Measurements from ENCODE around the gene GLS2. TPM values are rescaled to one million over a fixed set of nuclear protein-coding genes. Genes with fewer than 3 reads are reported as not detected.

The GLS2 gene
- total and polyA plus RNA-seq, 2 experiments from 2014 or later: 12.2 to 31.6 TPM

DNA sequence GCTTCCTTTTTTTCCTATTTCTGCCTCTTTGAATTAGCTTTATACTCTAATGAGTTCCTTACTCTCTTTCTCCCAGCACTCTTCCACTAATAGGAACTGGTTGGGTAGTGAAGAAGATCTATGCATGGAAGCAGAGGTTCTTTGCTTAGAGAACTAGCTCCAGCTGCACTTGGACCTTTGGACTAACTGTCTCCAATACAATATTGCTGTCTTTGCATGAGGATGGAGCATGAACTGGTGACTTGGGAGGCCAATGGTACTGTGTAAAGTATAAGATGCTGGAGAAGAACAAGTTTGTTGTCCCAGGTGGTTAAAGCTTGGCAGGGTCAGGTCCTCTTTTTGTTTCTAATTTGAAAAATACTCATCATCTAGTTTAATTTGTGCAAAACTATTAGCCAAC is 2.4 kb upstream of the GLS2 start:
- Histone ChIP-seq H3K4me1 (ENCODE audit: insufficient read depth) (no peaks in the 10 kb centered on the region), H3K4me3 (no peak overlapping the region), H3F3A (replicated peaks; ENCODE audit: low read depth) (no peaks in the 10 kb centered on the region), H2AFZ (no peak overlapping the region), H4K20me1 (replicated peaks; ENCODE audit: insufficient read depth) (no peaks in the 10 kb centered on the region), H3K36me3 (ENCODE audit: insufficient read depth) (no peaks in the 10 kb centered on the region), H3K27ac (ENCODE audit: low read depth) (no peak overlapping the region), H3K79me2 (replicated peaks; ENCODE audit: insufficient read depth) (no peaks in the 10 kb centered on the region), H3K4me2 (no peak overlapping the region), H3K9me2 (ENCODE audit: insufficient read depth) (peaks cover 5% of the 10 kb centered on the region; the same call in 1 of the 2 replicates), H3K27me3 (ENCODE audit: insufficient read depth) (peaks cover 51% of the 10 kb centered on the region)
- Mint-ChIP-seq H3K27ac (no peak overlapping the region), H3K4me1 (peaks cover 11% of the 10 kb centered on the region), H3K9me3 (peaks cover 36% of the 10 kb centered on the region), H3K36me3 (ENCODE audit: low read depth) (peaks cover 18% of the 10 kb centered on the region), H3K27me3 (ENCODE audit: insufficient read depth, low read depth, poor library complexity) (peaks cover 45% of the 10 kb centered on the region), H3K4me3 (no peak overlapping the region)
- TF ChIP-seq NANOG (IDR thresholded peaks at IDR 0.05; ENCODE audit: borderline replicate concordance) (no peak), CTCF (conservative IDR thresholded peaks at IDR 0.05; ENCODE audit: low read depth in 2 of 2) (no peak), ZNF331 (CRISPR knock-in tag; IDR thresholded peaks at IDR 0.05; ENCODE audit: low read depth) (no peak), JUNB (IDR thresholded peaks at IDR 0.05; ENCODE audit: unreplicated experiment) (no peak), STAT1 (IDR thresholded peaks at IDR 0.05; ENCODE audit: unreplicated experiment) (no peak), EZH2phosphoT487 (IDR thresholded peaks at IDR 0.05; ENCODE audit: unreplicated experiment) (no peak), CREB1 (CRISPR knock-in tag; IDR thresholded peaks at IDR 0.05; ENCODE audit: low read depth) (no peak), REST (IDR thresholded peaks at IDR 0.05; ENCODE audit: unreplicated experiment) (no peak), ZNF462 (CRISPR knock-in tag; IDR thresholded peaks at IDR 0.05) (no peak), POLR2AphosphoS5 (IDR thresholded peaks at IDR 0.05; ENCODE audit: low read depth) (no peak), EZH2 (IDR thresholded peaks at IDR 0.05; ENCODE audit: low read depth, unreplicated experiment) (no peak), ETS1 (IDR thresholded peaks at IDR 0.05) (no peak), ZNF114 (CRISPR knock-in tag; IDR thresholded peaks at IDR 0.05) (no peak)
- ATAC-seq (no peak), DNase-seq (ENCODE audit: low spot score) (no peak)
